ENCODE measurements around the gene PYCARD. TPM values are rescaled to one million over a fixed set of nuclear protein-coding genes. Genes with fewer than 3 reads are reported as not detected.

The PYCARD gene
- polyA plus RNA-seq, 1 donor from 2014 or later: not detected

- TF ChIP-seq MXI1 (conservative IDR thresholded peaks at IDR 0.05; ENCODE audit: poor library complexity, severe bottlenecking): no peak
- no peak for TF ChIP-seq POLR2AphosphoS5 (IDR thresholded peaks at IDR 0.05)
- TF ChIP-seq, protein P1, sequence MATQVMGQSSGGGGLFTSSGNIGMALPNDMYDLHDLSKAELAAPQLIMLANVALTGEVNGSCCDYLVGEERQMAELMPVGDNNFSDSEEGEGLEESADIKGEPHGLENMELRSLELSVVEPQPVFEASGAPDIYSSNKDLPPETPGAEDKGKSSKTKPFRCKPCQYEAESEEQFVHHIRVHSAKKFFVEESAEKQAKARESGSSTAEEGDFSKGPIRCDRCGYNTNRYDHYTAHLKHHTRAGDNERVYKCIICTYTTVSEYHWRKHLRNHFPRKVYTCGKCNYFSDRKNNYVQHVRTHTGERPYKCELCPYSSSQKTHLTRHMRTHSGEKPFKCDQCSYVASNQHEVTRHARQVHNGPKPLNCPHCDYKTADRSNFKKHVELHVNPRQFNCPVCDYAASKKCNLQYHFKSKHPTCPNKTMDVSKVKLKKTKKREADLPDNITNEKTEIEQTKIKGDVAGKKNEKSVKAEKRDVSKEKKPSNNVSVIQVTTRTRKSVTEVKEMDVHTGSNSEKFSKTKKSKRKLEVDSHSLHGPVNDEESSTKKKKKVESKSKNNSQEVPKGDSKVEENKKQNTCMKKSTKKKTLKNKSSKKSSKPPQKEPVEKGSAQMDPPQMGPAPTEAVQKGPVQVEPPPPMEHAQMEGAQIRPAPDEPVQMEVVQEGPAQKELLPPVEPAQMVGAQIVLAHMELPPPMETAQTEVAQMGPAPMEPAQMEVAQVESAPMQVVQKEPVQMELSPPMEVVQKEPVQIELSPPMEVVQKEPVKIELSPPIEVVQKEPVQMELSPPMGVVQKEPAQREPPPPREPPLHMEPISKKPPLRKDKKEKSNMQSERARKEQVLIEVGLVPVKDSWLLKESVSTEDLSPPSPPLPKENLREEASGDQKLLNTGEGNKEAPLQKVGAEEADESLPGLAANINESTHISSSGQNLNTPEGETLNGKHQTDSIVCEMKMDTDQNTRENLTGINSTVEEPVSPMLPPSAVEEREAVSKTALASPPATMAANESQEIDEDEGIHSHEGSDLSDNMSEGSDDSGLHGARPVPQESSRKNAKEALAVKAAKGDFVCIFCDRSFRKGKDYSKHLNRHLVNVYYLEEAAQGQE (IDR thresholded peaks at IDR 0.05; ENCODE audit: borderline replicate concordance): no peak
- no peak for TF ChIP-seq EZH2 (IDR thresholded peaks at IDR 0.05; ENCODE audit: borderline replicate concordance, insufficient read depth, low read length, poor library complexity, severe bottlenecking)
- TF ChIP-seq SMC3 (conservative IDR thresholded peaks at IDR 0.05; ENCODE audit: poor library complexity): no peak
- no peak for TF ChIP-seq EP300 (conservative IDR thresholded peaks at IDR 0.05; ENCODE audit: poor library complexity, severe bottlenecking)
- no peak for TF ChIP-seq RAD21 (conservative IDR thresholded peaks at IDR 0.05)
- TF ChIP-seq, protein P2, sequence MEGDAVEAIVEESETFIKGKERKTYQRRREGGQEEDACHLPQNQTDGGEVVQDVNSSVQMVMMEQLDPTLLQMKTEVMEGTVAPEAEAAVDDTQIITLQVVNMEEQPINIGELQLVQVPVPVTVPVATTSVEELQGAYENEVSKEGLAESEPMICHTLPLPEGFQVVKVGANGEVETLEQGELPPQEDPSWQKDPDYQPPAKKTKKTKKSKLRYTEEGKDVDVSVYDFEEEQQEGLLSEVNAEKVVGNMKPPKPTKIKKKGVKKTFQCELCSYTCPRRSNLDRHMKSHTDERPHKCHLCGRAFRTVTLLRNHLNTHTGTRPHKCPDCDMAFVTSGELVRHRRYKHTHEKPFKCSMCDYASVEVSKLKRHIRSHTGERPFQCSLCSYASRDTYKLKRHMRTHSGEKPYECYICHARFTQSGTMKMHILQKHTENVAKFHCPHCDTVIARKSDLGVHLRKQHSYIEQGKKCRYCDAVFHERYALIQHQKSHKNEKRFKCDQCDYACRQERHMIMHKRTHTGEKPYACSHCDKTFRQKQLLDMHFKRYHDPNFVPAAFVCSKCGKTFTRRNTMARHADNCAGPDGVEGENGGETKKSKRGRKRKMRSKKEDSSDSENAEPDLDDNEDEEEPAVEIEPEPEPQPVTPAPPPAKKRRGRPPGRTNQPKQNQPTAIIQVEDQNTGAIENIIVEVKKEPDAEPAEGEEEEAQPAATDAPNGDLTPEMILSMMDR (IDR thresholded peaks at IDR 0.05; ENCODE audit: poor library complexity, severe bottlenecking): no peak
- no peak for TF ChIP-seq TAF1 (IDR thresholded peaks at IDR 0.05; ENCODE audit: low read depth)
- no peaks in the 10 kb centered on the region for H3K27me3 ChIP-seq (ENCODE audit: insufficient read depth, low read depth, low read length)
- H2AFZ ChIP-seq (ENCODE audit: low read depth, low read length): no peak overlapping the region
- no peaks in the 10 kb centered on the region for H3K9me2 ChIP-seq (ENCODE audit: insufficient read depth, low read length)
- peaks cover 23% of the 10 kb centered on the region for H4K20me1 ChIP-seq (ENCODE audit: insufficient read depth)
- H3K36me3 ChIP-seq (ENCODE audit: insufficient read depth, low read length): peaks cover 23% of the 10 kb centered on the region
- peaks cover 11% of the 10 kb centered on the region for H3K79me2 ChIP-seq (replicated peaks; ENCODE audit: insufficient read depth, low read length)
- no peak overlapping the region for H3K4me2 ChIP-seq (ENCODE audit: low read length)
- H3K9ac ChIP-seq (ENCODE audit: low read length): no peak overlapping the region
- no peaks in the 10 kb centered on the region for H3F3A ChIP-seq (ENCODE audit: insufficient read depth, low read length, poor library complexity, severe bottlenecking)
- no peaks in the 10 kb centered on the region for H3K9me3 ChIP-seq (ENCODE audit: low read length)
- no peak overlapping the region for H3K4me3 ChIP-seq (ENCODE audit: low read length)
- no peak overlapping the region for H3K27ac ChIP-seq (ENCODE audit: low read length)
These were observed 10.7 kb downstream of the PYCARD start for GRCh38 chr16:31191697-31192428.

- Histone ChIP-seq H3K36me3 (ENCODE audit: insufficient read depth, low read length) (peaks cover 23% of the 10 kb centered on the region), H2AFZ (ENCODE audit: low read depth, low read length) (no peak overlapping the region), H4K20me1 (ENCODE audit: insufficient read depth) (peaks cover 29% of the 10 kb centered on the region), H3K27ac (ENCODE audit: low read length) (no peak overlapping the region), H3K9me3 (ENCODE audit: low read length) (no peaks in the 10 kb centered on the region), H3K9ac (ENCODE audit: low read length) (no peak overlapping the region), H3K4me3 (ENCODE audit: low read length) (no peak overlapping the region), H3F3A (ENCODE audit: insufficient read depth, low read length, poor library complexity, severe bottlenecking) (no peaks in the 10 kb centered on the region), H3K4me2 (ENCODE audit: low read length) (no peak overlapping the region), H3K9me2 (ENCODE audit: insufficient read depth, low read length) (no peaks in the 10 kb centered on the region), H3K27me3 (ENCODE audit: insufficient read depth, low read depth, low read length) (no peaks in the 10 kb centered on the region), H3K79me2 (replicated peaks; ENCODE audit: insufficient read depth, low read length) (peaks cover 15% of the 10 kb centered on the region)
- TF ChIP-seq EZH2 (IDR thresholded peaks at IDR 0.05; ENCODE audit: borderline replicate concordance, insufficient read depth, low read length, poor library complexity, severe bottlenecking): no peak
- TF ChIP-seq TAF1 (IDR thresholded peaks at IDR 0.05; ENCODE audit: low read depth): no peak
- no peak for TF ChIP-seq SMC3 (conservative IDR thresholded peaks at IDR 0.05; ENCODE audit: poor library complexity)
- no peak for TF ChIP-seq POLR2AphosphoS5 (IDR thresholded peaks at IDR 0.05)
- TF ChIP-seq, protein P2 (IDR thresholded peaks at IDR 0.05; ENCODE audit: poor library complexity, severe bottlenecking): no peak
- TF ChIP-seq RAD21 (conservative IDR thresholded peaks at IDR 0.05): no peak
- no peak for TF ChIP-seq MXI1 (conservative IDR thresholded peaks at IDR 0.05; ENCODE audit: poor library complexity, severe bottlenecking)
- TF ChIP-seq, protein P1 (IDR thresholded peaks at IDR 0.05; ENCODE audit: borderline replicate concordance): no peak
- TF ChIP-seq EP300 (conservative IDR thresholded peaks at IDR 0.05; ENCODE audit: poor library complexity, severe bottlenecking): no peak
These were observed 11.6 kb downstream of the PYCARD start for GRCh38 chr16:31190818-31191444.

All from neural cell (in vitro differentiated cells).